Measurements from ENCODE around the gene KIF4A. TPM values are rescaled to one million over a fixed set of nuclear protein-coding genes. Genes with fewer than 3 reads are reported as not detected.
A peak's percentile ranks its signal among the peaks of the same experiment; 100 is the strongest.

KIF4A gene
- total RNA-seq, 6 experiments from 2014 or later = 10.7 to 30.2 (median 25.8) TPM

GRCh38 chrX:70324326-70324725 is 34.4 kb downstream of the KIF4A start:
- H3K4me1 Mint-ChIP-seq (ENCODE audit: low read depth) = peaks cover 21% of the 10 kb centered on the region
- TF ChIP-seq CTCF (IDR thresholded peaks at IDR 0.05) = no peak
- H3K9me3 Mint-ChIP-seq = no peaks in the 10 kb centered on the region
- no peak for DNase-seq
- no peaks in the 10 kb centered on the region; the same call in 1 of the 2 replicates for H3K36me3 Mint-ChIP-seq (ENCODE audit: low read depth)
- H3K27ac Mint-ChIP-seq = no peak overlapping the region
- no peak overlapping the region for H3K4me3 Mint-ChIP-seq
- no peaks in the 10 kb centered on the region for H3K27me3 Mint-ChIP-seq (ENCODE audit: insufficient read depth)

- Mint-ChIP-seq H3K4me1 (ENCODE audit: low read depth) (peaks cover 8% of the 10 kb centered on the region; the same call in 1 of the 2 replicates), H3K9me3 (no peaks in the 10 kb centered on the region), H3K27me3 (ENCODE audit: insufficient read depth) (no peaks in the 10 kb centered on the region), H3K36me3 (ENCODE audit: low read depth) (peaks cover 5% of the 10 kb centered on the region; the same call in 1 of the 2 replicates), H3K27ac (no peak overlapping the region), H3K4me3 (no peak overlapping the region)
- no peak for DNase-seq
- no peak for TF ChIP-seq CTCF (IDR thresholded peaks at IDR 0.05)
Measured at GRCh38 chrX:70331161-70331560, 41.3 kb downstream of the KIF4A start.

- no peak for TF ChIP-seq CTCF (IDR thresholded peaks at IDR 0.05)
- H3K4me1 Mint-ChIP-seq (ENCODE audit: low read depth) = no peaks in the 10 kb centered on the region
Measured at GRCh38 chrX:70332600-70332999, 42.7 kb downstream of the KIF4A start.

GRCh38 chrX:70336767-70337166 is 46.9 kb downstream of the KIF4A start:
- no peak for TF ChIP-seq CTCF (IDR thresholded peaks at IDR 0.05)
- Mint-ChIP-seq H3K36me3 (ENCODE audit: low read depth) (peaks cover 5% of the 10 kb centered on the region; the same call in 1 of the 2 replicates), H3K9me3 (no peaks in the 10 kb centered on the region), H3K27ac (no peak overlapping the region), H3K4me3 (no peak overlapping the region), H3K4me1 (ENCODE audit: low read depth) (no peaks in the 10 kb centered on the region), H3K27me3 (ENCODE audit: insufficient read depth) (no peaks in the 10 kb centered on the region)
- DNase-seq = no peak

More at GRCh38 chrX:70332600-70332999, 42.7 kb downstream of the KIF4A start:
- Mint-ChIP-seq H3K27ac (no peak overlapping the region), H3K27me3 (ENCODE audit: insufficient read depth) (no peaks in the 10 kb centered on the region), H3K4me3 (no peak overlapping the region), H3K9me3 (no peaks in the 10 kb centered on the region), H3K36me3 (ENCODE audit: low read depth) (peaks cover 5% of the 10 kb centered on the region; the same call in 1 of the 2 replicates)
- DNase-seq = peak; percentile 0

- H3K4me1 Mint-ChIP-seq (ENCODE audit: low read depth) = no peaks in the 10 kb centered on the region
- H3K36me3 Mint-ChIP-seq (ENCODE audit: low read depth) = no peaks in the 10 kb centered on the region; the same call in 1 of the 2 replicates
- no peak overlapping the region for H3K4me3 Mint-ChIP-seq
- no peak for DNase-seq
- no peak for TF ChIP-seq CTCF (IDR thresholded peaks at IDR 0.05)
- H3K27me3 Mint-ChIP-seq (ENCODE audit: insufficient read depth) = no peaks in the 10 kb centered on the region
- H3K27ac Mint-ChIP-seq = no peak overlapping the region
- no peaks in the 10 kb centered on the region for H3K9me3 Mint-ChIP-seq
Measured at GRCh38 chrX:70338290-70338689, 48.4 kb downstream of the KIF4A start.

- Mint-ChIP-seq H3K36me3 (ENCODE audit: low read depth) (peaks cover 12% of the 10 kb centered on the region; the same call in 1 of the 2 replicates), H3K27me3 (ENCODE audit: insufficient read depth) (no peaks in the 10 kb centered on the region), H3K27ac (no peak overlapping the region), H3K4me3 (no peak overlapping the region), H3K4me1 (ENCODE audit: low read depth) (no peaks in the 10 kb centered on the region), H3K9me3 (no peaks in the 10 kb centered on the region)
- TF ChIP-seq CTCF (IDR thresholded peaks at IDR 0.05) = no peak
- no peak for DNase-seq
Measured at GRCh38 chrX:70343435-70343834, 53.5 kb downstream of the KIF4A start.
